ENCODE data around the gene NMRAL1. TPM values are rescaled to one million over a fixed set of nuclear protein-coding genes. Genes with fewer than 3 reads are reported as not detected.

NMRAL1 gene
- polyA plus RNA-seq, 1 of the 3 experiments (the other 2 are of a cell fraction), result 99.9 TPM

GRCh38 chr16:4506450-4506849 is 32.0 kb upstream of the NMRAL1 start (continued):
- TF ChIP-seq ZBTB33 (IDR thresholded peaks at IDR 0.05; ENCODE audit: borderline replicate concordance, low read depth), result no peak
- TF ChIP-seq SMC3 (IDR thresholded peaks at IDR 0.05; ENCODE audit: low read depth, low read length), result peak; percentile 60
- no peak for TF ChIP-seq EZH2phosphoT487 (IDR thresholded peaks at IDR 0.05; ENCODE audit: borderline replicate concordance, low read depth)
- no peak for TF ChIP-seq EP300 (IDR thresholded peaks at IDR 0.05; ENCODE audit: borderline replicate concordance in 1 of 2, low read depth in 1 of 2, low read length in 1 of 2)
- no peak for TF ChIP-seq POLR2AphosphoS5 (IDR thresholded peaks at IDR 0.05; ENCODE audit: low read depth, low read length)
- TF ChIP-seq ELF1 (IDR thresholded peaks at IDR 0.05), result no peak
- TF ChIP-seq FOXM1 (IDR thresholded peaks at IDR 0.05; ENCODE audit: low read depth), result no peak
- no peak for TF ChIP-seq CHD2 (IDR thresholded peaks at IDR 0.05; ENCODE audit: low read length, partially characterized antibody)
- peak; percentile 81 for TF ChIP-seq CTCF (IDR thresholded peaks at IDR 0.05)
- no peak for TF ChIP-seq FOSL2 (IDR thresholded peaks at IDR 0.05; ENCODE audit: borderline replicate concordance, low read depth)
- TF ChIP-seq RXRA (IDR thresholded peaks at IDR 0.05; ENCODE audit: borderline replicate concordance, low read depth), result no peak
- TF ChIP-seq PBX3 (IDR thresholded peaks at IDR 0.05), result no peak
- no peak for TF ChIP-seq SIN3A (IDR thresholded peaks at IDR 0.05; ENCODE audit: borderline replicate concordance, low read depth, low read length)
- TF ChIP-seq JUND (IDR thresholded peaks at IDR 0.05), result no peak
- TF ChIP-seq FOXJ3 (CRISPR knock-in tag; IDR thresholded peaks at IDR 0.05), result no peak
- TF ChIP-seq RFX5 (IDR thresholded peaks at IDR 0.05; ENCODE audit: low read length), result no peak
